ENCODE results near the gene CAPG.

Gene CAPG

GRCh38 chr2:85435981-85436835 lies 26.0 kb upstream of the CAPG start:
- Histone ChIP-seq H3K9ac (ENCODE audit: low read length) (no peak overlapping the region), H3K27ac (ENCODE audit: low read depth, low read length) (peak overlapping the region; percentile 94), H3K4me3 (ENCODE audit: low read length) (no peak overlapping the region), H3K27me3 (ENCODE audit: control insufficient read depth, insufficient read depth, low read length) (no peaks in the 10 kb centered on the region), H3K4me1 (ENCODE audit: control insufficient read depth, insufficient read depth, low read length) (peaks cover 20% of the 10 kb centered on the region), H3K36me3 (ENCODE audit: control insufficient read depth, insufficient read depth, low read length) (no peaks in the 10 kb centered on the region)

GRCh38 chr2:85435220-85435958 lies 25.2 kb upstream of the CAPG start:
- no peak overlapping the region for H3K4me3 ChIP-seq (ENCODE audit: low read length)
- H3K27me3 ChIP-seq (ENCODE audit: control insufficient read depth, insufficient read depth, low read length): no peaks in the 10 kb centered on the region
- H3K4me1 ChIP-seq (ENCODE audit: control insufficient read depth, insufficient read depth, low read length): peaks cover 20% of the 10 kb centered on the region
- H3K27ac ChIP-seq (ENCODE audit: low read depth, low read length): peak overlapping the region; percentile 48
- no peaks in the 10 kb centered on the region for H3K36me3 ChIP-seq (ENCODE audit: control insufficient read depth, insufficient read depth, low read length)
- no peak overlapping the region for H3K9ac ChIP-seq (ENCODE audit: low read length)

GRCh38 chr2:85434696-85435095 lies 24.5 kb upstream of the CAPG start:
- Histone ChIP-seq H3K9ac (ENCODE audit: low read length) (no peak overlapping the region), H3K27ac (ENCODE audit: low read depth, low read length) (peak overlapping the region; percentile 86), H3K4me1 (ENCODE audit: control insufficient read depth, insufficient read depth, low read length) (peaks cover 20% of the 10 kb centered on the region)

GRCh38 chr2:85433511-85434089 lies 23.4 kb upstream of the CAPG start:
- Histone ChIP-seq H3K27me3 (ENCODE audit: control insufficient read depth, insufficient read depth, low read length) (no peaks in the 10 kb centered on the region), H3K27ac (ENCODE audit: low read depth, low read length) (peak overlapping the region; percentile 86), H3K4me1 (ENCODE audit: control insufficient read depth, insufficient read depth, low read length) (peaks cover 16% of the 10 kb centered on the region), H3K9ac (ENCODE audit: low read length) (no peak overlapping the region), H3K4me3 (ENCODE audit: low read length) (no peak overlapping the region), H3K36me3 (ENCODE audit: control insufficient read depth, insufficient read depth, low read length) (no peaks in the 10 kb centered on the region)

More at GRCh38 chr2:85434696-85435095, 24.5 kb upstream of the CAPG start:
- no peaks in the 10 kb centered on the region for H3K36me3 ChIP-seq (ENCODE audit: control insufficient read depth, insufficient read depth, low read length)
- H3K4me3 ChIP-seq (ENCODE audit: low read length): no peak overlapping the region
- H3K27me3 ChIP-seq (ENCODE audit: control insufficient read depth, insufficient read depth, low read length): no peaks in the 10 kb centered on the region

- peaks cover 4% of the 10 kb centered on the region for H3K4me1 ChIP-seq (ENCODE audit: control insufficient read depth, insufficient read depth, low read length)
Measured at GRCh38 chr2:85431570-85432205, 21.5 kb upstream of the CAPG start.

GRCh38 chr2:85430752-85431569 lies 20.8 kb upstream of the CAPG start:
- H3K4me1 ChIP-seq (ENCODE audit: control insufficient read depth, insufficient read depth, low read length): peaks cover 4% of the 10 kb centered on the region
- H3K36me3 ChIP-seq (ENCODE audit: control insufficient read depth, insufficient read depth, low read length): no peaks in the 10 kb centered on the region
- H3K27me3 ChIP-seq (ENCODE audit: control insufficient read depth, insufficient read depth, low read length): no peaks in the 10 kb centered on the region
- H3K9ac ChIP-seq (ENCODE audit: low read length): no peak overlapping the region
- H3K4me3 ChIP-seq (ENCODE audit: low read length): no peak overlapping the region
- H3K27ac ChIP-seq (ENCODE audit: low read depth, low read length): no peak overlapping the region

More at GRCh38 chr2:85431570-85432205, 21.5 kb upstream of the CAPG start:
- no peaks in the 10 kb centered on the region for H3K36me3 ChIP-seq (ENCODE audit: control insufficient read depth, insufficient read depth, low read length)
- no peaks in the 10 kb centered on the region for H3K27me3 ChIP-seq (ENCODE audit: control insufficient read depth, insufficient read depth, low read length)
- no peak overlapping the region for H3K9ac ChIP-seq (ENCODE audit: low read length)
- H3K4me3 ChIP-seq (ENCODE audit: low read length): no peak overlapping the region
- H3K27ac ChIP-seq (ENCODE audit: low read depth, low read length): no peak overlapping the region

GRCh38 chr2:85429924-85430289 lies 19.7 kb upstream of the CAPG start:
- Histone ChIP-seq H3K9ac (ENCODE audit: low read length) (no peak overlapping the region), H3K27me3 (ENCODE audit: control insufficient read depth, insufficient read depth, low read length) (no peaks in the 10 kb centered on the region), H3K27ac (ENCODE audit: low read depth, low read length) (no peak overlapping the region), H3K4me1 (ENCODE audit: control insufficient read depth, insufficient read depth, low read length) (peaks cover 4% of the 10 kb centered on the region), H3K36me3 (ENCODE audit: control insufficient read depth, insufficient read depth, low read length) (no peaks in the 10 kb centered on the region), H3K4me3 (ENCODE audit: low read length) (no peak overlapping the region)

GRCh38 chr2:85429213-85429923 lies 19.2 kb upstream of the CAPG start:
- no peak overlapping the region for H3K4me3 ChIP-seq (ENCODE audit: low read length)
- no peak overlapping the region for H3K27ac ChIP-seq (ENCODE audit: low read depth, low read length)
- H3K36me3 ChIP-seq (ENCODE audit: control insufficient read depth, insufficient read depth, low read length): no peaks in the 10 kb centered on the region
- H3K4me1 ChIP-seq (ENCODE audit: control insufficient read depth, insufficient read depth, low read length): peaks cover 4% of the 10 kb centered on the region
- H3K27me3 ChIP-seq (ENCODE audit: control insufficient read depth, insufficient read depth, low read length): no peaks in the 10 kb centered on the region
- no peak overlapping the region for H3K9ac ChIP-seq (ENCODE audit: low read length)

- Histone ChIP-seq H3K4me3 (ENCODE audit: low read length) (no peak overlapping the region), H3K9ac (ENCODE audit: low read length) (no peak overlapping the region), H3K4me1 (ENCODE audit: control insufficient read depth, insufficient read depth, low read length) (no peaks in the 10 kb centered on the region), H3K27ac (ENCODE audit: low read depth, low read length) (no peak overlapping the region), H3K36me3 (ENCODE audit: control insufficient read depth, insufficient read depth, low read length) (no peaks in the 10 kb centered on the region), H3K27me3 (ENCODE audit: control insufficient read depth, insufficient read depth, low read length) (no peaks in the 10 kb centered on the region)
Measured at GRCh38 chr2:85428343-85428881, 18.2 kb upstream of the CAPG start.

- no peaks in the 10 kb centered on the region for H3K36me3 ChIP-seq (ENCODE audit: control insufficient read depth, insufficient read depth, low read length)
- H3K27ac ChIP-seq (ENCODE audit: low read depth, low read length): no peak overlapping the region
- H3K4me1 ChIP-seq (ENCODE audit: control insufficient read depth, insufficient read depth, low read length): no peaks in the 10 kb centered on the region
- no peak overlapping the region for H3K4me3 ChIP-seq (ENCODE audit: low read length)
- H3K27me3 ChIP-seq (ENCODE audit: control insufficient read depth, insufficient read depth, low read length): no peaks in the 10 kb centered on the region
- no peak overlapping the region for H3K9ac ChIP-seq (ENCODE audit: low read length)
Measured at GRCh38 chr2:85427300-85427835, 17.2 kb upstream of the CAPG start.

- Histone ChIP-seq H3K4me3 (ENCODE audit: low read length) (no peak overlapping the region), H3K9ac (ENCODE audit: low read length) (no peak overlapping the region), H3K4me1 (ENCODE audit: control insufficient read depth, insufficient read depth, low read length) (peaks cover 4% of the 10 kb centered on the region), H3K27ac (ENCODE audit: low read depth, low read length) (no peak overlapping the region), H3K27me3 (ENCODE audit: control insufficient read depth, insufficient read depth, low read length) (no peaks in the 10 kb centered on the region), H3K36me3 (ENCODE audit: control insufficient read depth, insufficient read depth, low read length) (no peaks in the 10 kb centered on the region)
Measured at GRCh38 chr2:85425588-85425987, 15.4 kb upstream of the CAPG start.

Data from rectal smooth muscle tissue (tissue), 1 donor.